Parathyroid adenoma (tissue), 2 donors: Measurements from ENCODE around the gene AFDN.

ENCODE experiments used
- H2AFZ ChIP-seq: fragments of 300-600 bp; sonication (generic); one replicate; pipeline ENCODE4 v1.7.0; 2017; ENCODE audit warnings: antibody characterized with exemption, mild to moderate bottlenecking
- H3K27ac ChIP-seq: fragments of 300-600 bp; sonication (generic); one replicate; pipeline ENCODE4 v1.7.0; 2017
- H3K27me3 ChIP-seq: fragments of 300-600 bp; sonication (generic); one replicate; pipeline ENCODE4 v1.7.0; 2017; ENCODE audit warnings: low read length; ENCODE audit not compliant: control insufficient read depth, insufficient read depth
- H3K36me3 ChIP-seq: fragments of 300-600 bp; sonication (generic); one replicate; pipeline ENCODE4 v1.7.0; 2017; ENCODE audit warnings: low read length; ENCODE audit not compliant: control insufficient read depth, insufficient read depth
- H3K4me1 ChIP-seq: fragments of 300-600 bp; sonication (generic); one replicate; pipeline ENCODE4 v1.7.0; 2017; ENCODE audit warnings: control low read depth
- H3K4me2 ChIP-seq: fragments of 300-600 bp; sonication (generic); one replicate; pipeline ENCODE4 v1.7.0; 2017; ENCODE audit warnings: low read length
- H3K4me3 ChIP-seq: fragments of 300-600 bp; sonication (generic); one replicate; pipeline ENCODE4 v1.7.0; 2017; ENCODE audit warnings: low read depth, low read length
- H3K79me2 ChIP-seq: fragments of 300-600 bp; sonication (generic); one replicate; pipeline ENCODE4 v1.7.0; 2017; ENCODE audit warnings: control low read depth
- H3K9ac ChIP-seq: fragments of 300-600 bp; sonication (generic); one replicate; pipeline ENCODE4 v1.7.0; 2017; ENCODE audit warnings: mild to moderate bottlenecking
- H3K9me3 ChIP-seq: fragments of 300-600 bp; sonication (generic); one replicate; pipeline ENCODE4 v1.7.0; 2017; ENCODE audit warnings: low read length; ENCODE audit not compliant: control insufficient read depth
- CTCF ChIP-seq: fragments of 300-600 bp; sonication (generic); IDR thresholded peaks from one replicate; pipeline ENCODE4 v1.7.0; 2017; ENCODE audit warnings: antibody characterized with exemption, mild to moderate bottlenecking
- donor health status: primary hyperparathyroidism.

Gene AFDN

GRCh38 chr6:167801263-167801662 lies 25.4 kb upstream of the AFDN start:
- no peak overlapping the region for H3K27ac ChIP-seq
- no peak for TF ChIP-seq CTCF
- no peaks in the 10 kb centered on the region for H3K9me3 ChIP-seq
- H3K36me3 ChIP-seq = no peaks in the 10 kb centered on the region
- H3K79me2 ChIP-seq = no peaks in the 10 kb centered on the region
- H3K4me1 ChIP-seq = no peaks in the 10 kb centered on the region
- H3K9ac ChIP-seq = no peak overlapping the region
- no peak overlapping the region for H3K4me3 ChIP-seq
- H3K4me2 ChIP-seq = no peak overlapping the region
- H3K27me3 ChIP-seq = no peaks in the 10 kb centered on the region
- no peak overlapping the region for H2AFZ ChIP-seq

GRCh38 chr6:167802339-167802738 lies 24.4 kb upstream of the AFDN start:
- H3K27me3 ChIP-seq = no peaks in the 10 kb centered on the region
- no peak overlapping the region for H2AFZ ChIP-seq
- TF ChIP-seq CTCF = no peak
- H3K36me3 ChIP-seq = no peaks in the 10 kb centered on the region
- H3K27ac ChIP-seq = no peak overlapping the region
- no peaks in the 10 kb centered on the region for H3K9me3 ChIP-seq
- no peaks in the 10 kb centered on the region for H3K4me1 ChIP-seq
- H3K4me2 ChIP-seq = no peak overlapping the region
- no peak overlapping the region for H3K9ac ChIP-seq
- H3K79me2 ChIP-seq = no peaks in the 10 kb centered on the region
- H3K4me3 ChIP-seq = no peak overlapping the region

GRCh38 chr6:167803816-167804215 lies 22.9 kb upstream of the AFDN start:
- no peak overlapping the region for H3K4me2 ChIP-seq
- H3K4me1 ChIP-seq = no peaks in the 10 kb centered on the region
- no peaks in the 10 kb centered on the region for H3K36me3 ChIP-seq
- H3K27ac ChIP-seq = no peak overlapping the region
- no peaks in the 10 kb centered on the region for H3K79me2 ChIP-seq
- H3K27me3 ChIP-seq = no peaks in the 10 kb centered on the region
- no peak overlapping the region for H2AFZ ChIP-seq
- TF ChIP-seq CTCF = no peak
- H3K9me3 ChIP-seq = no peaks in the 10 kb centered on the region
- no peak overlapping the region for H3K4me3 ChIP-seq
- H3K9ac ChIP-seq = no peak overlapping the region

- no peak overlapping the region for H3K27ac ChIP-seq
Measured at GRCh38 chr6:167804281-167805013, 22.3 kb upstream of the AFDN start.

More at GRCh38 chr6:167804281-167805013, 22.3 kb upstream of the AFDN start:
- no peaks in the 10 kb centered on the region for H3K9me3 ChIP-seq
- no peak for TF ChIP-seq CTCF
- H3K27me3 ChIP-seq = no peaks in the 10 kb centered on the region
- H3K4me3 ChIP-seq = no peak overlapping the region
- H3K79me2 ChIP-seq = no peaks in the 10 kb centered on the region
- no peak overlapping the region for H3K4me2 ChIP-seq
- H3K9ac ChIP-seq = no peak overlapping the region
- no peak overlapping the region for H2AFZ ChIP-seq
- H3K36me3 ChIP-seq = no peaks in the 10 kb centered on the region
- no peaks in the 10 kb centered on the region for H3K4me1 ChIP-seq
